Activated naive CD8-positive, alpha-beta T cell treated with anti-CD3 and anti-CD28 coated beads for 36 hours (primary cell): ENCODE data around the gene MXRA8. TPM values are rescaled to one million over a fixed set of nuclear protein-coding genes. Genes with fewer than 3 reads are reported as not detected.
A peak's percentile ranks its signal among the peaks of the same experiment; 100 is the strongest.

Source experiments
- DNase-seq: peaks from one replicate; pipeline ENCODE4 v3.0.0; 2021
- H3K27ac Mint-ChIP-seq: one replicate; pipeline ENCODE4 v1.8.0; 2022; ENCODE audit warnings: mild to moderate bottlenecking, moderate library complexity, mixed read lengths
- H3K27me3 Mint-ChIP-seq: one replicate; pipeline ENCODE4 v1.8.0; 2022; ENCODE audit warnings: mild to moderate bottlenecking, mixed read lengths
- H3K36me3 Mint-ChIP-seq: one replicate; pipeline ENCODE4 v1.8.0; 2021; ENCODE audit warnings: mild to moderate bottlenecking, mixed read lengths
- H3K4me1 Mint-ChIP-seq: one replicate; pipeline ENCODE4 v1.8.0; 2021; ENCODE audit warnings: mixed read lengths
- H3K4me3 Mint-ChIP-seq: one replicate; pipeline ENCODE4 v1.8.0; 2022; ENCODE audit warnings: mild to moderate bottlenecking, moderate library complexity, mixed read lengths
- H3K9me3 Mint-ChIP-seq: one replicate; pipeline ENCODE4 v1.8.0; 2022; ENCODE audit warnings: mixed read lengths
- total RNA-seq, 2 experiments: library from RNA; stranded (reverse); gene quantifications; one replicate each; pipeline ENCODE4 v1.2.3, GENCODE V29; 2021

The MXRA8 gene
- total RNA-seq, 2 experiments from 2014 or later, result 0.50 to 0.97 TPM

DNA sequence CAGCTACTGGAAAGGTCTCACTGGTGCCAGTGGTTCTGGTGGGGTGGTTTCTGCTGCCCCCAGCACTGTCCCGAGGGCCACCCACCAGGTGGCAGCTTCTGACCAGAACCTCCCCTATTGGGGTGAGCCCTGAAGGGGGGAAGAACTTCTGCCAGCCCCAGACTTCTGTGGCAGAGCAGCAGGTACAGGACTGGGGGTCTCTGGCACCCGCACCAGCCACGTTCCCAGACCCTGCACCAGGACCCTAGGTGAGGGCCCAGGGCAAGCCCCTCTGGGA lies 48.3 kb downstream of the MXRA8 start:
- H3K9me3 Mint-ChIP-seq, result no peaks in the 10 kb centered on the region
- H3K27ac Mint-ChIP-seq, result no peak overlapping the region
- no peaks in the 10 kb centered on the region for H3K27me3 Mint-ChIP-seq
- peaks cover 18% of the 10 kb centered on the region for H3K4me1 Mint-ChIP-seq
- peaks cover 2% of the 10 kb centered on the region for H3K36me3 Mint-ChIP-seq
- H3K4me3 Mint-ChIP-seq, result peak overlapping the region; percentile 78
- DNase-seq, result no peak

DNA sequence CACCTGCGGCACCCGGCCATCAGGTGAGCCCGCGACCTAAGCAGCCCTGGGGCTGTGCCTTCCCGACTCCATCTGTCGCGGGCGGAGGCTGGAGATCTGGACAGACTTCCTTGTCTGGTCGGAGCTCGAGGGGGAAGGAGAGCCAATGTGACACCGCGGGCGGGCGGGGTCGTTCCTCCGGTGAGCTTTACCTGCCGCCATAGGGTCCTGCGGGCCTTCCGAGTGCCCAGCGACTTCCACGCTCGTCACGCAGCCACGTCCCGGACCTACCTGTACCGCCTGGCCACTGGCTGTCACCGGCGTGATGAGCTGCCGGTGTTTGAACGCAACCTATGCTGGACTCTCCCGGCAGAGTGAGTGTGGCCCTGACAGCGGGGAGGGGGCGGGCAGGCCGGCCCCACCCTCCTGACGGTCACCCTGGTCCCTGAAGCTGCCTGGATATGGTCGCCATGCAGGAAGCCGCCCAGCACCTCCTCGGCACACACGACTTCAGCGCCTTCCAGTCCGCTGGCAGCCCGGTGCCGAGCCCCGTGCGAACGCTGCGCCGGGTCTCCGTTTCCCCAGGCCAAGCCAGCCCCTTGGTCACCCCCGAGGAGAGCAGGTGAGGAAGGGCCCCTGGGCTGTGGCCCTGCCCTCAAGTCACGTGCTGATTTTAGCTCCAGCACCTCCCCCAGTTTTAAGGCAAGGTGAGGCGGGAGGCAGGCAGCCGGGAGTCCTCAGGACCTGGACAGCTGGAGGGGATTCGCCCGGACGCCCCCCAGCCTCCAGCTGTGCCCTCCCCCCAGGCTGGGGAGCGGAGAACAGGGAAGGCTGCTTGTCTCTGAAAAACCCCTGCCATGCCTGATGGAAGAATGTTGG lies 48.9 kb downstream of the MXRA8 start:
- Mint-ChIP-seq H3K4me3 (peak overlapping the region; percentile 78), H3K27ac (peak overlapping the region; percentile 54), H3K9me3 (no peaks in the 10 kb centered on the region), H3K27me3 (no peaks in the 10 kb centered on the region), H3K36me3 (no peaks in the 10 kb centered on the region), H3K4me1 (peaks cover 21% of the 10 kb centered on the region)
- no peak for DNase-seq

DNA sequence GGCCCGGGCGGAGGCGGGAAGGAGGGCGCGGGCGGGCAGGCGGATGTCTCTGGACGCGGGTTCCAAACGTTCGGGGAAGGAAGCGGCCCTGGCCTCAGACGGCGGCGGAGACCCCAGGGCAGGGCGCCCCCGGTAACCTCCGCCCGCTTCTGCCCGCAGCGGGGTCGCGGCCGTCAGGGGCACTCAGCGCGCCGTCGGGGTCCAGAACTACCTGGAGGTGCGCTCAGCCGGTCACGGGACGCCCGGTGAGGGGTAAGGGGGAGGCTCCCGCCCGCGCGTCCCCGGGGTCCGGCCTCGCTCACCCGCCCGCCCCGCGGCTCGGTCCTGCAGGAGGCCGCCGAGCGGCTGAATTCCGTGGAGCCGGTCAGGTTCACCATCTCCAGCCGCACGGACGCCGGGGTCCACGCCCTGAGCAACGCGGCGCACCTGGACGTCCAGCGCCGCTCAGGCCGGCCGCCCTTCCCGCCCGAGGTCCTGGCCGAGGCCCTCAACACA lies 49.6 kb downstream of the MXRA8 start:
- Mint-ChIP-seq H3K4me3 (peak overlapping the region; percentile 82), H3K4me1 (peaks cover 21% of the 10 kb centered on the region), H3K27me3 (no peaks in the 10 kb centered on the region), H3K27ac (peak overlapping the region; percentile 79), H3K36me3 (no peaks in the 10 kb centered on the region), H3K9me3 (no peaks in the 10 kb centered on the region)
- DNase-seq, result no peak

DNA sequence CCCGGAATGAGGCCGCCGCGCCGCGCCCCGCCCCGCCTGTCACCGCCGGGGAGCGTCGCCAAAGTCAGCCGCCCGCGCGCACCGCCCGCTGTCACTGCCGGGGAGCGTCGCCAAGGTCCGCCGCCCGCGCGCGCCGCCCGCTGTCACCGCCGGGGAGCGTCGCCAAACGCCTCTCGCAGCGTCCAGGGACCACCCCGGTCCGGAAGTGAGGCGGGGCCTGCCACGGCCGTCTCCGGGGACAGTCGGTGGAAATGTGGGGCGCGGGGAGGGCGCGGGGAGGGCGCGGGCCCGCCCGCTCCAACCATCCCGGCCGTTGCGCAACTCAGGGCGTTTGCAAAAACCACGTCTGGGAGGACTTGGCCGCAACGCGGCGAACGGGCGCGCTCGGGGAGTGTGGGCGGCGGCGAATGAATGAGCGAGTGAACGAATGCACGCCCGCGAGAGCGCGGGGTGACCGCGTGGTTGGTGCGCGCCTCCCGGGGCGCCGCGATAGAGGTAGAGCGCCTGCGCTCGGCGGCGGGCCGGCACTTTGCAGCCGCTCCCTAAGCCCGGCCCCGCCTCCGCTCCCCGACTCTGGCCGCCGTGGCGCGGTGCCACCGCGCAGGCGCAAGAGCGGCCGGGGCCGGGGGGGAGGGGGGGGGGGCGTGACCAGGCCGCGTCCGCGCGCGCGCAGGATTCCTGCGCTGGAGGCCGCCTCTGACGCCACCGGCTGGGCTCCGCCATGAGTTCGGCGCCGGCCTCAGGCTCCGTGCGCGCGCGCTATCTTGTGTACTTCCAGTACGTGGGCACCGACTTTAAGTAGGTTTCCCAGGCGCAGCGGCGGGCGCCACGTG lies 50.2 kb downstream of the MXRA8 start, which contains the start of the genes ACAP3 and PUSL1:
TSS of gene ACAP3 (minus strand) at position 8 of the 833 bp plus-strand sequence. CDS start 115 bp downstream, outside the sequence.
TSS of gene PUSL1 (plus strand) at position 675 of the 833 bp plus-strand sequence. CDS start at position 722, 47 bp downstream.
- H3K9me3 Mint-ChIP-seq, result no peaks in the 10 kb centered on the region
- no peaks in the 10 kb centered on the region for H3K27me3 Mint-ChIP-seq
- DNase-seq, result peak; percentile 94
- peaks cover 20% of the 10 kb centered on the region for H3K4me1 Mint-ChIP-seq
- H3K4me3 Mint-ChIP-seq, result peak within 1 kb of the TSS; percentile 85
- peak within 1 kb of the TSS; percentile 86 for H3K27ac Mint-ChIP-seq
- H3K36me3 Mint-ChIP-seq, result no peaks in the 10 kb centered on the region

DNA sequence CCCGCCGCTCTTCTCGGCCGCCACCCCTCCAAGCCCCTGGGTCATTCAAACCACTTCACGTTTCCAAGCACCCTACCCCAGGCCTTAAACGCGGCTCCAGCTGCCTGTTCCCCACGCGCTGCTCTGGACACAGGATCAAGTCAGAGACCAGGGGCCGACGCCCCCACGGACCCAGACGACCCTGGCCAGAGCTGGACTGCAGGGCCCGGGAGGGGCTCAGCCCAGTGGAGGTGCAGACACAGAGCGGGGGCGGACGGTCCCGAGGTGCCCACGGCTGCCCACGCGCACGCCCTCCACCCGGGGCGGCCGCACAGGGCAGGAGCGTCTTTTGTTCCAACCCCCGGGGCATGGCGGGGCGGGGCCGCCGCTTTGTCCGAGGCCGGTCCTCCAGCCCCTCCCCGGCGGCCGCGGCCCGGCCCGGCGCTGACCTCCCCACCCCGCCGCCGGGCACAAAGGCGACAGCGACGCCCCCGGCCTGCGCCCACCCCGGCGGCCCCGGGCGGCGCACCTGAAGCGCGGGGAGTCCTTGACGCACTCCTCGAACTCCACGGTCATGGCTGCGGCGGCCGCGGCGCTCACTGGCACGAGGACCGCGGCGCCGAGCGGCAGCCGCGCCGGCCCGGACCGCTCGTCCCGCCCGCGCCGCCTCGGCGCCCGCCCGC lies 51.0 kb downstream of the MXRA8 start:
- Mint-ChIP-seq H3K36me3 (no peaks in the 10 kb centered on the region), H3K9me3 (no peaks in the 10 kb centered on the region), H3K4me3 (peak overlapping the region; percentile 85), H3K27me3 (no peaks in the 10 kb centered on the region), H3K27ac (peak overlapping the region; percentile 68), H3K4me1 (peaks cover 20% of the 10 kb centered on the region)
- DNase-seq, result peak; percentile 31

DNA sequence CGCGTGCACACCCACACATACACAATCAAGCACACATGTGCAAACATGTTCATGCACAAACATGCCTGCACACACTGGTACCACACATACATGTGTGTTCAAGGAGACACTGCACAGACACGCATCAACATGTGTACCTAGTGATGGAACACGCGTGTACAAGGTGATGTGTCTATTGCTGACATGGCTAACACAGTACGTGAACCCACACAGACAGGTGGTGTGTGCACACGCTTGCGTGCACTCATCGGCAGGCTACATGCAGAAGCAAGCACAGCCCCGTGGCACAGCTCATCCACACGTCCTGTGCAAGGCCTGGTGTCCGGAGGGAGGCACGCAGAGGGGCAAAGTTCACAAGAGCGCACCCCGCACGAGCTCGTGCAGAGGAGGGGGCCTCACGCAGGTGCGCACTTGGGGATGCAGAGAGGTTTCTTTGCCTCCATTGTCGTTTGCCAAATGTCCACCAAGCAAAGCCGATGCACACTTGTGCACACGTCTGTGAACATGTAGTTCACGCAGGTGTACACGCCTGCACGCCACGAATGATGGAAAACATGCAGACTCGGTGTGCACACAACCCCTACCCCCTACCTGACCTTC lies 51.6 kb downstream of the MXRA8 start:
- Mint-ChIP-seq H3K27me3 (no peaks in the 10 kb centered on the region), H3K36me3 (no peaks in the 10 kb centered on the region), H3K27ac (peak overlapping the region; percentile 70), H3K4me1 (peaks cover 20% of the 10 kb centered on the region), H3K9me3 (no peaks in the 10 kb centered on the region), H3K4me3 (peak overlapping the region; percentile 85)
- no peak for DNase-seq

DNA sequence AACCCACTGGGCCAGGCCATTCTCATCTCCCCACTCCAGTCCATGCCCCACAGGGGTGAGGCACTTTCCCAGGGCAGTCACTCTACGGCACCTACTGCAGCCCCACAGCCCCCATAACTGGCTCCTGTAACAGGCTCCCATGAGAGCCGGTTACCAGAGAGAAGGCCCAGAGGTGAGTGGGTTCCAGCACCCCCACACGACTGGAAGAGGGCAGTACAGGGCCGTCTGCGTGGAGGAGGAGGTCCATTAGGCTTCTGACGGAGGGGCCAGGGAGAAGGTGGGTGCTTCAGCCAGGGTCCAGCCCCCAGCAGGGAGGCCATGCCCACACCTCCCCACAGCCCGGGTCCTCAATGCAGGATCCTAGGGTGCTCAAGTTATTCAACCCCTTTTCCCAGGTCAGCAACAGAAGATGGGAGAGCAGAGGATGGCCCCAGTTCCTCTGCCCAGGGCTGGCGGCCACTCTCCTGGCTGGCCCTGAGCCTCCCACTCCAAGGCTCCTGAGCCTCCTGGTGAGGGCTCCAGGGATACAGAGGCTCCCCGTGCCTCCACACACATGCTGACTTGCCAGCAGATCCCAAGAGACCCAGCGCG lies 52.2 kb downstream of the MXRA8 start:
- H3K27ac Mint-ChIP-seq, result peak overlapping the region; percentile 70
- DNase-seq, result peak; percentile 46

DNA sequence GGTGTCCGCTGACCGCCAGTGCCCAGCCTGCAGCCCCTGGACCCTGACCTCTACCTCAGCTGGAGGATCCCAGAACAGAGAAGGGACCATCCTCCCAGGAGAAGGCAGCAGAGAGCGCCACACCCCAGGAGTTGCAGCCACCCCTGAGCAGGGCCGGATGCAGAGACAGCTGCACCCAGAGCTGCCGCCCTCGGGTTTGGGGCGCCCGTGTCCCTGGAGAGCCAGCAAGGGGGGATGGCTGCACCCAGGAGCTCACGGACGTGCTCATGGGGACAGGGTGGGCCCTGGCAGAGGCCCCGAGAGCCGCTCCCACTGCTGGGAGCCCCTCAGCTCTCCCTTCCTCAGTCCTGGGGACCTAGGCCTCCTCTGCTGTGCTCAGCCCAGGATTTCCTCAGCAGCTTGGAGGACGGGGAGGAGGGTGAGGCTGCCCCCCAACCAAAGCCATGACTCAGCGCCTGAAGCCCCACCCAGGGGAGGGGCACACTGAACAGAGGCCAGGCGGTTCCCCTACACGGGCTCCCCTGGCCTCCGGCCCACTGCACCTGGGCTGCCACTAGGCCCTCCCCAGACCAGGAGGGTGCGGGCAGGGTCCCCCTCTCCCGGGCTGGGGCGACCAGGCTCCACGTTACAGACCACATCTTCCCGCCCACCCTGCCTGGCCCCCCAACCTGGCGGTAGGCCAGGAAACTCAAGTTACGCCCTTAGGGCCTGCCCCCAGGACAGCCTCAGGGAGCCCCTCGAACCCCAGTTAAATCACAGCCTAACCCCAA lies 52.9 kb downstream of the MXRA8 start:
- peak overlapping the region; percentile 85 for H3K4me3 Mint-ChIP-seq
- no peaks in the 10 kb centered on the region for H3K9me3 Mint-ChIP-seq
- peaks cover 20% of the 10 kb centered on the region for H3K4me1 Mint-ChIP-seq
- H3K27me3 Mint-ChIP-seq, result no peaks in the 10 kb centered on the region
- H3K27ac Mint-ChIP-seq, result peak overlapping the region; percentile 70
- H3K36me3 Mint-ChIP-seq, result no peaks in the 10 kb centered on the region
- peak; percentile 82 for DNase-seq

More for the DNA sequence above, 52.2 kb downstream of the MXRA8 start:
- Mint-ChIP-seq H3K4me3 (peak overlapping the region; percentile 85), H3K4me1 (peaks cover 20% of the 10 kb centered on the region), H3K36me3 (no peaks in the 10 kb centered on the region), H3K27me3 (no peaks in the 10 kb centered on the region), H3K9me3 (no peaks in the 10 kb centered on the region)

DNA sequence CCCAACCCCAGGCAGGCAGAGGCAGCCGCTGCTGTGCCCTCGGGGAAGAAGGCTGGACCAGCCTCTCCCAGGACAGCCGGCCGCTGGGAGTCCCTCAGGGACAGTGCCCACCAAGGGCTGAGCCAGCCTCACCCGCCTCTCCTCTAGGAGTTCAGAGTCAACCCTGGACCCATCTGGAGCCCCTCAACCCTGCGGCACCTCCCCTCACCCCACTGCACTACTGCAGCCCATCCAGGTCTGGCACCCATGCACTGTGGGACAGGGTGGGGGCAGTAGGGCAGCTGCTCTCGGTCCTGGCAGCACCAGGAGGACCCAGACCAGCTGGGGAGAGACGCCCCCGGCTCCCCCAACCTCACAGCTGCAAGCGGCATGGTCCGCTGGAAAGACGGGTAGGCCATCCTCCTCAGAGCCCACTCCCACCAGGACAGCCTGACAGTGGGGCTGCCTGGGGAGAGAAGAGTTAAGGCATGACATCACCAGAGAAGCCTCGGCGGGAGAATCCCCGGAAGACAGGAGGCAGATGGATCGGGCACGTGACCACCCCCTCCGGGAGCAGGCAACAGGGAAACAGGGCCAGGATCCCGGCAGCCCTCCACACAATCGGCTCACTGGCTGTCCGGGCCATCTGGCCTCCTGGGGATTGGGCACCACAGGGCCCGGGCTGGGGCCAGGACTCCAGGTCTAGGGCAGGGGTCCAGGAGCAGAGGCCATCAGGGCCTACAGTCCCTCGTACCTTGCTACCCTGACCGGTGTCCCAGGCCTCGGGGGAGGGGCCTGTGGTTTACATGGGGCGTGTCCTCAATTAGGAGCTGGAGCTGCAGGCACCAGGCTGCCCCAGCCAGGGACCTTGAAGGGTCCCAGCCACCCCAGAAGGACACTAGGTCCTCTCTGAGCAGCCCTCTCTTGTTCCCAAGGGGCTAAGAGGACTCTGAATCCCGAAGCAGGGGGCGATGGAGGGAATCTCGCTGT lies 53.7 kb downstream of the MXRA8 start:
- H3K27ac Mint-ChIP-seq, result no peak overlapping the region
- no peaks in the 10 kb centered on the region for H3K36me3 Mint-ChIP-seq
- H3K4me1 Mint-ChIP-seq, result peaks cover 20% of the 10 kb centered on the region
- DNase-seq, result no peak
- H3K9me3 Mint-ChIP-seq, result no peaks in the 10 kb centered on the region
- H3K27me3 Mint-ChIP-seq, result no peaks in the 10 kb centered on the region
- H3K4me3 Mint-ChIP-seq, result peak overlapping the region; percentile 85

DNA sequence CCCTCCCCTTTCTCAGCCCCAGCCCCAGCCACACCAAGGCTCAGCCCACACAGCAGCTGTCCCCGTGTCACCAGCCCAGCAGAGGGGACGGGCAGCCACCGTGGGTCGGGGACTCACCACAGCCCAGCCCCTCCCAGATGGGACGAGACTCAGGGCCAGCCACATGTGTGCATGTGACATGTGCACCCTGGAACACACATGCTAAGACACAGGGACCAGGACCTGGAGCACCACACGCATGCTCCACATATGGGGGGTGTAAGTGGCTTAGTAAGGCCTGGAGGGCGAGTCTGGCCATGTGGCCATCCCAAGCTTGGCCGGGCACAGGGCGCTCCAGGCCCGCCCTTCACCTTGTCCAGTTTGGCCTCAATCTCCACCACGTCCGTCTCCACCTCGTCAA lies 54.6 kb downstream of the MXRA8 start:
- Mint-ChIP-seq H3K27ac (no peak overlapping the region), H3K36me3 (no peaks in the 10 kb centered on the region), H3K4me3 (no peak overlapping the region), H3K9me3 (no peaks in the 10 kb centered on the region), H3K27me3 (no peaks in the 10 kb centered on the region), H3K4me1 (peaks cover 20% of the 10 kb centered on the region)
- DNase-seq, result no peak

DNA sequence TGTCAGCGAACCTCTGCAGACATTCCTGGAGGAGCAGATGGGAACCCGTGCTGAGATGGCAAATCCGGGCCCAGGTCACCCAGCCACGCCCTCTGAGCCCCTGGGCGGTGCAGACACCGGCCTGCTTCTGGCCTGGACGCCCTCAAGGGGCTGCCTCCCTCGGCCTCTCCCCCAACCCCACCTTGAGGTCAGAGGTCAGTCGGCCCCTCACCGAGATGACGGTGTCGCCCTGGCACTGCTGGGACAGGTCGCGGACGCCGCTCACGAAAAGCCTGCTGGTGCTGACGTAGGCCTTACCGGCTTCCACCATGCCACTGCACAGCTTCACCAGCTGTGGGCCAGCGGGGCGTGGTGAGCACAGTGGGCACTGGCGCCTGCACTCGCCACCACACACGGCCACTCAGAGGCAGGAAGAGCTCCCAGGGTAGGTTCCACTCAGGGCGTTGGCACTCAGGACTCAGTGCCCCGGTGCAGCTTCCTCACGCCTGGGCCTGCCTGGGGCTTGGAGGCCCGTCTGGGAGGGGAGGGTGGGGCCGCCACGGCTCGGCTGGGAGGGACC lies 55.3 kb downstream of the MXRA8 start:
- no peak overlapping the region for H3K27ac Mint-ChIP-seq
- peaks cover 20% of the 10 kb centered on the region for H3K4me1 Mint-ChIP-seq
- H3K36me3 Mint-ChIP-seq, result no peaks in the 10 kb centered on the region
- H3K4me3 Mint-ChIP-seq, result no peak overlapping the region
- DNase-seq, result no peak
- no peaks in the 10 kb centered on the region for H3K9me3 Mint-ChIP-seq
- H3K27me3 Mint-ChIP-seq, result no peaks in the 10 kb centered on the region
